ENCODE measurements around the gene NAA40. TPM values are rescaled to one million over a fixed set of nuclear protein-coding genes. Genes with fewer than 3 reads are reported as not detected.

The NAA40 gene
- total and polyA plus RNA-seq, 2 of the 13 experiments (the other 11 are each of a cell fraction or from before 2014, with no cell fraction given) = 11.1 to 17.9 TPM

- TF ChIP-seq ZNF720 (CRISPR knock-in tag; IDR thresholded peaks at IDR 0.05) = no peak
- no peak for TF ChIP-seq ZNF512 (CRISPR knock-in tag; IDR thresholded peaks at IDR 0.05)
- TF ChIP-seq HOXA3 (CRISPR knock-in tag; IDR thresholded peaks at IDR 0.05) = peak; percentile 42; the same call in 1 of the 2 replicates
- TF ChIP-seq ZFP36L1 (CRISPR knock-in tag; IDR thresholded peaks at IDR 0.05) = no peak
- TF ChIP-seq ZNF737 (CRISPR knock-in tag; IDR thresholded peaks at IDR 0.05; ENCODE audit: borderline replicate concordance) = no peak
- TF ChIP-seq ZFY (CRISPR knock-in tag; IDR thresholded peaks at IDR 0.05) = peak; percentile 31; the same call in 1 of the 2 replicates
- no peak for TF ChIP-seq TBX2 (CRISPR knock-in tag; IDR thresholded peaks at IDR 0.05; ENCODE audit: borderline replicate concordance)
- TF ChIP-seq HNRNPK (IDR thresholded peaks at IDR 0.05; ENCODE audit: low read depth, low read length, poor library complexity, severe bottlenecking) = peak; percentile 80
- TF ChIP-seq SMARCC2 (IDR thresholded peaks at IDR 0.05) = no peak
- TF ChIP-seq HMGXB4 (CRISPR knock-in tag; IDR thresholded peaks at IDR 0.05; ENCODE audit: borderline replicate concordance in 1 of 2, low read depth in 1 of 2) = no peak; a peak in 1 of 4 replicates
- no peak for TF ChIP-seq ZEB1 (IDR thresholded peaks at IDR 0.05; ENCODE audit: insufficient replicate concordance, low read depth)
- no peak for TF ChIP-seq LBX2 (CRISPR knock-in tag; IDR thresholded peaks at IDR 0.05; ENCODE audit: borderline replicate concordance)
- TF ChIP-seq SMAD3 (CRISPR knock-in tag; IDR thresholded peaks at IDR 0.05) = no peak
- TF ChIP-seq GABPA (IDR thresholded peaks at IDR 0.05; ENCODE audit: low read depth, low read length) = no peak
- no peak for TF ChIP-seq GABPA (CRISPR knock-in tag; IDR thresholded peaks at IDR 0.05; ENCODE audit: low read depth)
- TF ChIP-seq POLR2AphosphoS2 (IDR thresholded peaks at IDR 0.05; ENCODE audit: low read depth, low read length) = no peak
- 0 out of 2 replicates have a peak, but pooled peaks have one; percentile 10 for TF ChIP-seq YEATS4 (CRISPR knock-in tag; IDR thresholded peaks at IDR 0.05; ENCODE audit: borderline replicate concordance)
- no peak for TF ChIP-seq STAT6 (CRISPR knock-in tag; IDR thresholded peaks at IDR 0.05; ENCODE audit: borderline replicate concordance)
- no peak for TF ChIP-seq AGO2 (optimal IDR thresholded peaks at IDR 0.05; ENCODE audit: low read depth, low read length)
- TF ChIP-seq ZNF746 (CRISPR knock-in tag; IDR thresholded peaks at IDR 0.05) = peak; percentile 92
- TF ChIP-seq EEA1 (CRISPR knock-in tag; IDR thresholded peaks at IDR 0.05; ENCODE audit: borderline replicate concordance) = no peak
- no peak for TF ChIP-seq FOXA1 (IDR thresholded peaks at IDR 0.05)
- TF ChIP-seq FOXA1 (CRISPR knock-in tag; IDR thresholded peaks at IDR 0.05) = no peak
- TF ChIP-seq MTF1 (CRISPR knock-in tag; IDR thresholded peaks at IDR 0.05) = no peak
Observed at GRCh38 chr11:63920126-63920938, 18.5 kb upstream of the NAA40 start (continued).
